Gastroesophageal sphincter (tissue), 4 donors: ENCODE results near the gene DAPK1. TPM values are rescaled to one million over a fixed set of nuclear protein-coding genes. Genes with fewer than 3 reads are reported as not detected.

Experiments
- ATAC-seq: fragments of 150-250 bp; one replicate; pipeline ENCODE4 v1.9.1; 2016; ENCODE audit warnings: mild to moderate bottlenecking, moderate library complexity
- H3K27ac ChIP-seq, 4 donors: fragments of 200-600 bp; sonication (generic) in 3 of 4; 1 replicate in 3 of 4; 2 replicates in 1 of 4; pipeline ENCODE4 v1.5.1; 2016 to 2019
- H3K27me3 ChIP-seq: fragments of 200-600 bp; sonication (generic); one replicate; pipeline ENCODE4 v1.5.1; 2019
- H3K36me3 ChIP-seq, 2 donors: fragments of 200-600 bp; sonication (generic); one replicate each; pipeline ENCODE4 v1.5.1; 2019; ENCODE audit warnings: control low read depth in 1 of 2
- H3K4me1 ChIP-seq, 3 donors: fragments of 200-600 bp; sonication (generic); 1 replicate in 2 of 3; 2 replicates in 1 of 3; pipeline ENCODE4 v1.5.1; 2016 to 2019; ENCODE audit warnings: control low read depth in 2 of 3
- H3K4me3 ChIP-seq, 2 donors: fragments of 200-600 bp; sonication (generic); one replicate each; pipeline ENCODE4 v1.5.1; 2019; ENCODE audit warnings: mild to moderate bottlenecking in 1 of 2, moderate library complexity in 1 of 2
- H3K9me3 ChIP-seq, 3 donors: fragments of 200-600 bp; sonication (generic); one replicate each; pipeline ENCODE4 v1.5.1; 2017 to 2019; ENCODE audit warnings: control low read depth in 2 of 3
- CTCF ChIP-seq, 4 experiments: fragments of 200-600 bp in 2 of 4; fragments of 450-650 bp in 2 of 4; sonication (generic) in 1 of 4; IDR thresholded peaks; one replicate each; pipeline ENCODE4 v1.5.1; 2017 to 2019; ENCODE audit warnings: antibody characterized with exemption in 4 of 4, mild to moderate bottlenecking in 2 of 4, moderate library complexity in 2 of 4
- EP300 ChIP-seq: sonication (generic); formaldehyde crosslinking; IDR thresholded peaks from one replicate; pipeline ENCODE4 v1.6.1; 2017; ENCODE audit warnings: antibody characterized with exemption, mild to moderate bottlenecking
- POLR2A ChIP-seq, 2 donors: fragments of 450-650 bp; IDR thresholded peaks; one replicate each; pipeline ENCODE4 v1.6.1; 2017; ENCODE audit warnings: antibody characterized with exemption in 2 of 2, mild to moderate bottlenecking in 2 of 2, moderate library complexity in 1 of 2
- POLR2AphosphoS5 ChIP-seq: sonication (generic); formaldehyde crosslinking; IDR thresholded peaks from one replicate; pipeline ENCODE4 v1.6.1; 2017; ENCODE audit warnings: antibody characterized with exemption
- WGBS, 2 donors: methylation state at CpG; one replicate each; pipeline ENCODE4 v1.1.5; 2018; ENCODE audit warnings: low coverage in 1 of 2; 5-methylcytosine and 5-hydroxymethylcytosine counted together
- total RNA-seq, 4 donors: library from RNA; depleted of rRNA; stranded (reverse); fragments of >200 nt; gene quantifications; one replicate each; pipeline ENCODE4 v1.1.0, GENCODE V29; 2016

The DAPK1 gene
- total RNA-seq, 4 donors from 2014 or later = 52.3 to 119 (median 75.3) TPM

DNA sequence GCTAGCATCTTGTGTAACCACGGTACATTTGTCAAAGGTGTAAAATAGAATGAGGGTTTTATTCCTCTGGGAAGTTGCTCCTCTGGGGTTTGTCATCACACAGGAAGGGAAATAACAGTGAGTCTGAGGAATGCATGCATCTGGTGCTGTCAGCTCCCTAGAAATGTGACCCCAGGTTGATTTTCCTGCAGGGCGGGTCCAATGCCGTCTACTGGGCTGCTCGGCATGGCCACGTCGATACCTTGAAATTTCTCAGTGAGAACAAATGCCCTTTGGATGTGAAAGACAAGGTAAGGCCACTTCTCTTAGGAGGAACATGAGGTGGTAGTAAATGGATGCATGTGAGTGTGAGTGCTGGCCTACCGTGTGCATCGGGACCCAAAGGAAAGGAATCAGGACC, 149.4 kb downstream of the DAPK1 start:
- WGBS, 2 donors = 86 to 100% methylated on average over 1 to 3 of the region's 8 CpGs
- no peak for TF ChIP-seq POLR2A (IDR thresholded peaks at IDR 0.05)
- no peak for TF ChIP-seq POLR2AphosphoS5
- TF ChIP-seq CTCF (IDR thresholded peaks at IDR 0.05) = no peak
- no peak for TF ChIP-seq EP300
- peaks cover 0 to 59% of the 10 kb centered on the region in 2 donors for H3K36me3 ChIP-seq
- no peaks in the 10 kb centered on the region for H3K27me3 ChIP-seq
- no peak overlapping the region for H3K27ac ChIP-seq
- no peak for ATAC-seq
- no peaks in the 10 kb centered on the region for H3K9me3 ChIP-seq
- H3K4me1 ChIP-seq = peaks cover 6 to 45% (median 6%) of the 10 kb centered on the region in 3 donors
- no peak overlapping the region for H3K4me3 ChIP-seq

GRCh38 chr9:87648606-87649005, 150.9 kb downstream of the DAPK1 start:
- ATAC-seq = no peak
- H3K9me3 ChIP-seq = no peaks in the 10 kb centered on the region

GRCh38 chr9:87650611-87651295, 153.1 kb downstream of the DAPK1 start:
- WGBS, 2 donors = 77 to 79% methylated on average over 3 to 8 of the region's 8 CpGs
- TF ChIP-seq EP300 = no peak
- no peak for TF ChIP-seq POLR2AphosphoS5
- TF ChIP-seq CTCF (IDR thresholded peaks at IDR 0.05) = no peak
- TF ChIP-seq POLR2A (IDR thresholded peaks at IDR 0.05) = no peak
- no peaks in the 10 kb centered on the region for H3K9me3 ChIP-seq
- H3K36me3 ChIP-seq = peaks cover 0 to 64% of the 10 kb centered on the region in 2 donors
- H3K4me3 ChIP-seq = no peak overlapping the region
- no peak overlapping the region for H3K27ac ChIP-seq
- H3K27me3 ChIP-seq = no peaks in the 10 kb centered on the region
- peaks cover 0 to 21% (median 0%) of the 10 kb centered on the region in 3 donors for H3K4me1 ChIP-seq
- ATAC-seq = no peak

More at GRCh38 chr9:87648606-87649005, 150.9 kb downstream of the DAPK1 start:
- no peaks in the 10 kb centered on the region for H3K27me3 ChIP-seq
- H3K36me3 ChIP-seq = peaks cover 0 to 59% of the 10 kb centered on the region in 2 donors
- TF ChIP-seq POLR2A (IDR thresholded peaks at IDR 0.05) = no peak
- no peak for TF ChIP-seq POLR2AphosphoS5
- TF ChIP-seq EP300 = no peak
- TF ChIP-seq CTCF (IDR thresholded peaks at IDR 0.05) = no peak
- no peak overlapping the region for H3K4me3 ChIP-seq
- peaks cover 0 to 30% (median under 1%) of the 10 kb centered on the region in 3 donors for H3K4me1 ChIP-seq
- WGBS, 2 donors = 100% methylated on average over 1 of the region's 7 CpGs; no CpG with 5 or more reads in 1 of the 2 donors
- H3K27ac ChIP-seq = peak overlapping the region in 1 of 4 donors; percentile 9

- no peaks in the 10 kb centered on the region for H3K27me3 ChIP-seq
- ATAC-seq = no peak
- 93 to 96% methylated on average over 5 of the region's 10 CpGs for WGBS, 2 donors
- no peak overlapping the region for H3K4me3 ChIP-seq
- no peaks in the 10 kb centered on the region for H3K9me3 ChIP-seq
- peaks cover 0 to 57% of the 10 kb centered on the region in 2 donors for H3K36me3 ChIP-seq
- H3K4me1 ChIP-seq = peaks cover 0 to 27% (median 0%) of the 10 kb centered on the region in 3 donors
- no peak for TF ChIP-seq POLR2A (IDR thresholded peaks at IDR 0.05)
- no peak for TF ChIP-seq EP300
- no peak for TF ChIP-seq POLR2AphosphoS5
- TF ChIP-seq CTCF (IDR thresholded peaks at IDR 0.05) = no peak
- no peak overlapping the region for H3K27ac ChIP-seq
These were observed 153.8 kb downstream of the DAPK1 start for GRCh38 chr9:87651431-87651830.

DNA sequence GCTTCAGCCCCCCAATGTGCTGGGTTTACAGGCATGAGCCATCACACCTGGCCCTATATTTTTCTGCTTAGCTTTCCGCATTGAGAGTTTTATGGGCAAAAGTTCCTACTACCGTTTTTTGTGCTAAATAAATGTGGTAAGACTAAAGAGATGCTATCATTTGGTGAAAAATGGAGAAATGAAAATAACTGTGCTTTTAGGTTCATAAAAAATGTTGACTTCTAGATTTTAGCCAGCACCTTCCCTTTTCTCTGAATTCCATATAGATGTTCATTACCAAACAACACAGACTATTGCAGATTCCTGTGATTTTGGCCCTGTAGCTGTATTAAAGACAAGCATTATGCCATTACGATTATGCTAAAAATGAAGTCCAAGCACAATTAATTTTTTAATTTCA, 156.3 kb downstream of the DAPK1 start:
- Histone ChIP-seq H3K36me3 (peaks cover 0 to 51% of the 10 kb centered on the region in 2 donors), H3K4me3 (no peak overlapping the region), H3K27me3 (no peaks in the 10 kb centered on the region), H3K4me1 (peaks cover 0 to 37% (median 2%) of the 10 kb centered on the region in 3 donors), H3K27ac (peak overlapping the region in 1 of 4 donors; percentile 12), H3K9me3 (no peaks in the 10 kb centered on the region)
- ATAC-seq = no peak
- TF ChIP-seq EP300 = no peak
- no peak for TF ChIP-seq POLR2A (IDR thresholded peaks at IDR 0.05)
- no peak for TF ChIP-seq CTCF (IDR thresholded peaks at IDR 0.05)
- TF ChIP-seq POLR2AphosphoS5 = no peak
- WGBS, 2 donors = 63 to 76% methylated on average over 3 of the region's 3 CpGs
